Gastrocnemius medialis (tissue), 4 donors: Measurements from ENCODE around the gene C22orf23. TPM values are rescaled to one million over a fixed set of nuclear protein-coding genes. Genes with fewer than 3 reads are reported as not detected.

Experiments
- ATAC-seq, 2 donors: fragments of 150-250 bp; one replicate each; pipeline ENCODE4 v1.9.1; 2016
- DNase-seq, 2 donors: peaks; one replicate each; pipeline ENCODE4 v3.0.0-alpha.2; 2019
- H3K27ac ChIP-seq, 4 donors: fragments of 200-600 bp; sonication (generic); 1 replicate in 1 of 4; 2 replicates in 3 of 4; pipeline ENCODE4 v1.5.1; 2016 to 2018; ENCODE audit warnings: mild to moderate bottlenecking in 2 of 4, moderate library complexity in 1 of 4
- H3K27me3 ChIP-seq, 3 donors: fragments of 200-600 bp; sonication (generic) in 2 of 3; 1 replicate in 1 of 3; 2 replicates in 2 of 3; pipeline versions ENCODE4 v1.5.1 to v1.6.0; 2016 to 2019; ENCODE audit warnings: mild to moderate bottlenecking in 1 of 3, moderate library complexity in 1 of 3
- H3K36me3 ChIP-seq, 2 donors: fragments of 200-600 bp; sonication (generic) in 1 of 2; one replicate each; pipeline ENCODE4 v1.5.1; 2017 to 2018
- H3K4me1 ChIP-seq, 2 donors: fragments of 200-600 bp; sonication (generic) in 1 of 2; one replicate each; pipeline ENCODE4 v1.5.1; 2016 to 2017; ENCODE audit warnings: mild to moderate bottlenecking in 2 of 2
- H3K4me3 ChIP-seq, 4 donors: fragments of 200-600 bp; sonication (generic) in 3 of 4; 1 replicate in 1 of 4; 2 replicates in 3 of 4; pipeline ENCODE4 v1.5.1; 2016 to 2019; ENCODE audit warnings: mild to moderate bottlenecking in 2 of 4
- H3K9me3 ChIP-seq, 3 donors: fragments of 200-600 bp; sonication (generic) in 2 of 3; 1 replicate in 1 of 3; 2 replicates in 2 of 3; pipeline ENCODE4 v1.5.1; 2016 to 2019
- CTCF ChIP-seq, 5 experiments: fragments of 450-650 bp in 3 of 5; fragments of 200-600 bp in 2 of 5; sonication (generic) in 2 of 5; IDR thresholded peaks in 4 of 5; conservative IDR thresholded peaks in 1 of 5; 1 replicate in 4 of 5; 2 replicates in 1 of 5; pipeline ENCODE4 v1.5.1; 2016 to 2019; ENCODE audit warnings: antibody characterized with exemption in 5 of 5, mild to moderate bottlenecking in 3 of 5, moderate library complexity in 3 of 5
- POLR2A ChIP-seq, 2 donors: fragments of 450-650 bp; IDR thresholded peaks; one replicate each; pipeline ENCODE4 v1.6.1; 2017; ENCODE audit warnings: antibody characterized with exemption in 2 of 2, mild to moderate bottlenecking in 2 of 2, moderate library complexity in 2 of 2
- in situ Hi-C, 4 donors: fragments of 200-750 bp; cut with MboI; loops; one replicate each; pipeline versions ENCODE4 v1.15.0 to v1.8.0; 2017; ENCODE audit warnings: low sequenced_read_pairs in 4 of 4
- intact Hi-C: fragments of 100-400 bp; cut with DNase I; formaldehyde crosslinking; loops from one replicate; pipeline ENCODE4 v1.15.1; 2023; ENCODE audit warnings: low total_unique reads
- total RNA-seq, 4 donors: library from RNA; depleted of rRNA; stranded (reverse); fragments of >200 nt; gene quantifications; one replicate each; pipeline versions ENCODE4 v1.1.0 to v1.2.3, GENCODE V29; 2016

C22orf23 gene
- total RNA-seq, 4 donors from 2014 or later, result 0.20 to 1.1 (median 0.35) TPM; not detected in 1

DNA sequence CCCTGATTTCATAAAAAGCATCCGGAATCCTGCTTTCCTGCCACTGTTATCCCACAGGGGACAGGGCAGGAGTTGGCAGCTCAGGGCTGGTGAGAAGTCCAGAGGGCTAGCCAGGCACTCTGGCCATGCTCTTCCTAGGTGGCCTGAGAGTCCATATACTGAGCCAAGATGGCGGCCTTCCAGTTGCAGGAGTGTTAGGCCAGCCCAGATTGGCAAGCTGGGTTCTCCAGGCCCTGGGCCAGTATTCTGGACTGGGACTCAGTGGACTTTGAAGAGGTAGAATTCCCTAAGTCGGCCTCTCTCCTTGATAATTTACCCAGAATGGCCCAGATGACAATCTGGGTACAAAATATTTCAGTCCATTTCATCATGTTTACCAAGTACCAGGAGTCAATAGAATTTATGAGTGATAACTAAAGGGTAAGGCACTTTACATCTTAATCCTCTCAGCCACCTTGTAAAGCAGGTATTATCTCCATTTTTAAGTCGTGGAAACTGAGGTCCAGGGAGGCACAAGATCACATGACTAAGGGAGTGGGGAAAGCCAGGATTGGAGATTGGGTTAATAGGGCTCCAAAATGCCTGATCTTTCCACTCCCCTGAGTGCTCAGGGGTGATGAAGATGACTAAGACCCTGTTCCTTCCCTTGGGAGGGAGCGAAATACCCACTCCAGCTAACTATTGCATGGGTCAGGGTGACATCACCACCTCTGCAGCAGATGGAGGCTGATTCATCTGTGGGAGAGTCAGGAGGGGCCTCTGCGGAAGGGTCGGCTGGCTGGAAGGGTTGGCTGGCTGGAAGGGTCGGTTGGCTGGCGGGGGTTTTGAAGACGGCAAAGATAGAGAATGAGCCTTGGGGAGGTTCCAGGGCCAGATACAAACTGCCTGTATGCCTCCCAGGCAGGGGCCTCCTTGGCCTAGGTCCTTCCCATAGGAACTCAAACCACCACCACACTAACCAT is 48.5 kb downstream of the C22orf23 start:
- DNase-seq, result peak; percentile 34 to 53

DNA sequence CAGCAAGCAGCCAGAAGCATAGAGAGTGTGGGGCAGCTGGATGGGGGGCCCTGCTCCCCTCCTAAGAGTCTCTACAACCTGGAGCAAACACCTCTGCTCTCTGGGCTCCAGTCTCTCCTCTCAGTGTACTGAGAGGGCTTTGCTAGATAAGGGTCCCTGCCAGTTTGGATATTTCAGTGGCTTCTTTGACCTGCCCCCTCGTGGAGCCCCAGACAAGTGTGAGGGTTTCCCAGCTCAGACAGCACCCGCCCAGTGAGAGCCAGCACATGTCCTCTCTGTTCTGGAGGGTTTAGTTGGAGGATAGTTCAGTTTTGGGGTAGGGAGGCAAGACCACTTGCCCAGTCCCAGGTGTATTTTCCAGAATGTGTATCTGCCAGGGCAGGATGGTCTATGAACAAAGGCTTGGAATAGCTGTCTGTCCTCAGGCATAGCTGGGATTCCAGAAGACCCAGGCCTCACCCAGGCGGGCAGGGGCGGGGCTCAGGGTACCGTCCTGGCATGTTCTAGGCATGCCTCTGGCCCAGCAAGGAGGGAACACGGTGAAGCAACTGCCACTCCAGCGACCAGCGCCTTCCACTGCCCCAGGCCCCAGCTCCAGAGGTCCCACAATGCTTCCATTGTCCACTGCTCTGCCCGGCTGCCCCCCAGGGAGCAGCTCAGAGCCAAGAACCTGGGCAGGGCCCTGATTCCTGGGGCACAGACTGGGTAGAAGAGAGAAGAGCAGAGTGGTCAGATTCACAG is 54.8 kb downstream of the C22orf23 start:
- no peaks in the 10 kb centered on the region for H3K9me3 ChIP-seq
- no peaks in the 10 kb centered on the region for H3K27me3 ChIP-seq
- no peak overlapping the region for H3K4me3 ChIP-seq
- no peaks in the 10 kb centered on the region for H3K36me3 ChIP-seq
- H3K27ac ChIP-seq, result no peak overlapping the region
- no peak for TF ChIP-seq POLR2A (IDR thresholded peaks at IDR 0.05)
- no peak for TF ChIP-seq CTCF (IDR thresholded peaks at IDR 0.05 in 4 of 5, conservative IDR thresholded peaks at IDR 0.05 in 1 of 5)
- peaks cover 0 to 3% of the 10 kb centered on the region in 2 donors for H3K4me1 ChIP-seq
- intact Hi-C loops, result no loop called here
- no peak for ATAC-seq
- DNase-seq, result no peak
- in situ Hi-C loops, result no loop called here

More for the DNA sequence above, 48.5 kb downstream of the C22orf23 start:
- intact Hi-C loops (no loop called here), in situ Hi-C loops (no loop called here)
- TF ChIP-seq POLR2A (IDR thresholded peaks at IDR 0.05) (no peak), CTCF (IDR thresholded peaks at IDR 0.05 in 4 of 5, conservative IDR thresholded peaks at IDR 0.05 in 1 of 5) (no peak)
- Histone ChIP-seq H3K27ac (peak overlapping the region; percentile 42 to 75 (median 72)), H3K9me3 (no peaks in the 10 kb centered on the region), H3K4me1 (peaks cover 8 to 16% of the 10 kb centered on the region in 2 donors), H3K36me3 (no peaks in the 10 kb centered on the region), H3K4me3 (peak overlapping the region in 1 of 4 donors; percentile 59), H3K27me3 (no peaks in the 10 kb centered on the region)
- ATAC-seq, result peak; percentile 29 to 41

GRCh38 chr22:37897807-37898206 is 55.6 kb downstream of the C22orf23 start:
- Histone ChIP-seq H3K27ac (no peak overlapping the region), H3K4me1 (peaks cover 0 to 11% of the 10 kb centered on the region in 2 donors)
- in situ Hi-C loops, result no loop called here

DNA sequence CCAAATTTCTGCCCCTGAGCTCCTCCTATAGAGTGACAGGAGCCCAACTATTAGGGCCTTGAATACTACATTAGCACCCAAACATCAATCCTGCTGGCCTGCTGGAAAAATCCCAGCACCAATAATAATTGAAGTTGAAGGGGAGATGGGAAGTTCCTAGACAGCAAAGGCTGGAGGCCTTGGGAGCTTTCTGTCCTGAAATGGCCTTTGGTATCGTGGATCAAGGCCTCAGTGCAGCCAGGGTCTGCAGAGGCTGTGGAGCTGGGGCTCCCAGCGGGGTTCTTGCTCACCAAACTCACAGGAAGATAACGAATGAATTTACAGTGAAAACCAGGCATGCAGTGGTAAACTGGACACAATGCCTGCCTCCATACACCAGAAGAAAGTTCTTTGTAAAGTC is 56.5 kb downstream of the C22orf23 start:
- Histone ChIP-seq H3K36me3 (peaks cover 0 to under 1% of the 10 kb centered on the region in 2 donors), H3K27me3 (no peaks in the 10 kb centered on the region), H3K4me3 (no peak overlapping the region), H3K4me1 (peaks cover 0 to 13% of the 10 kb centered on the region in 2 donors), H3K27ac (peak overlapping the region in 3 of 4 donors; percentile 35 to 61 (median 44)), H3K9me3 (no peaks in the 10 kb centered on the region)
- ATAC-seq (no peak), DNase-seq (no peak)
- in situ Hi-C loops, result no loop called here
- intact Hi-C loops, result no loop called here
- no peak for TF ChIP-seq POLR2A (IDR thresholded peaks at IDR 0.05)
- TF ChIP-seq CTCF (IDR thresholded peaks at IDR 0.05 in 4 of 5, conservative IDR thresholded peaks at IDR 0.05 in 1 of 5), result no peak

More at GRCh38 chr22:37897807-37898206, 55.6 kb downstream of the C22orf23 start:
- intact Hi-C loops, result no loop called here
- no peaks in the 10 kb centered on the region for H3K36me3 ChIP-seq
- H3K9me3 ChIP-seq, result no peaks in the 10 kb centered on the region
- H3K4me3 ChIP-seq, result no peak overlapping the region
- TF ChIP-seq POLR2A (IDR thresholded peaks at IDR 0.05) (no peak), CTCF (IDR thresholded peaks at IDR 0.05 in 4 of 5, conservative IDR thresholded peaks at IDR 0.05 in 1 of 5) (no peak)
- no peak for DNase-seq
- ATAC-seq, result no peak
- no peaks in the 10 kb centered on the region for H3K27me3 ChIP-seq
